ENCODE measurements around the gene HRNR.

Gene HRNR

DNA sequence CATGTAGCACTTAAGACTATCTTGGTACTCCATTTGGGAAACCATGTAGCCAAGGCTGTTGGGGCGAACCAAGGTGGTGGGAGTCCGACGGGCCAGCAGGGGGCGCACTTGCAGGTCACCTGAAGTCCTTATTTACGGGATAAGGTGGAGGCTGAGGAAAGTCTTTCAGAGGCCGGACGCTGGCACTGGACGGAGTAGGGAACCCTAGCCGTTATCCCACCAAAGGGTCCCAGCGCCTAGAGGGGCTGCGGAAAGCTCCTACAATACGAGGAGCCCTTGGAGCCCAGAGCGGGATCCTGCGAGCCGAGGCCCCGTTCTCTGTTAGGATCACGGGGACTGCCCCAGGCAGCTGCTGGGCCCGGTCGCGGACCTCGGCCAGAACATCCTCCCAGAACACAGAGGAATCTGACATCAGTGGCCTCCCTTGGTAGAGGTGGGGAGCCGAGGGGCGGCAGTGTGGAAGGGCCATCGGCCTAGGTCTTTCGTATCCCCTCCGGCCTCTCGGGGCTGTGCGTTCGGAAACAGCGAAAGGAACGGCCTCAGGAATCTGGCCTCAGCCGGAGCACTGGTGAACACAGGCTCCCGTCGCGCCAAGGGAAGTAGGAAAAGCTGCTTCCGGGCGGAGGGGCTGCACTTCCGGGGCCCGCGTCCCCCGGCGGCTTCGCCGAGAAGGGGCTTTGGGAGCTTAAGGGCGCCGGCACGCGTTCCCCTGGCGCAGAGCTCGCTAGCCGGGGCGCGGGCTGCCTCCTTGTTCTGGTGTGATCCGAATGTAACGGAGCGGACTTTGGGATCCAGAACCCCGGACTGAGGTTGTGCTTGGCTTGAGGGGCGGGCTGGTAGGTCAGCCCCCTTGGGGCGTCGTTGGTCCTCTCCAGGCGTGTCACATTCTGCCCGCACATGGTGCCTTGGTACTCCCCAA, 35.1 kb downstream of the HRNR start:
- peak; percentile 16 for DNase-seq (ENCODE audit: low spot score)

- no peak for DNase-seq (ENCODE audit: low spot score)
Measured at GRCh38 chr1:152186556-152187285, 37.3 kb downstream of the HRNR start.

DNA sequence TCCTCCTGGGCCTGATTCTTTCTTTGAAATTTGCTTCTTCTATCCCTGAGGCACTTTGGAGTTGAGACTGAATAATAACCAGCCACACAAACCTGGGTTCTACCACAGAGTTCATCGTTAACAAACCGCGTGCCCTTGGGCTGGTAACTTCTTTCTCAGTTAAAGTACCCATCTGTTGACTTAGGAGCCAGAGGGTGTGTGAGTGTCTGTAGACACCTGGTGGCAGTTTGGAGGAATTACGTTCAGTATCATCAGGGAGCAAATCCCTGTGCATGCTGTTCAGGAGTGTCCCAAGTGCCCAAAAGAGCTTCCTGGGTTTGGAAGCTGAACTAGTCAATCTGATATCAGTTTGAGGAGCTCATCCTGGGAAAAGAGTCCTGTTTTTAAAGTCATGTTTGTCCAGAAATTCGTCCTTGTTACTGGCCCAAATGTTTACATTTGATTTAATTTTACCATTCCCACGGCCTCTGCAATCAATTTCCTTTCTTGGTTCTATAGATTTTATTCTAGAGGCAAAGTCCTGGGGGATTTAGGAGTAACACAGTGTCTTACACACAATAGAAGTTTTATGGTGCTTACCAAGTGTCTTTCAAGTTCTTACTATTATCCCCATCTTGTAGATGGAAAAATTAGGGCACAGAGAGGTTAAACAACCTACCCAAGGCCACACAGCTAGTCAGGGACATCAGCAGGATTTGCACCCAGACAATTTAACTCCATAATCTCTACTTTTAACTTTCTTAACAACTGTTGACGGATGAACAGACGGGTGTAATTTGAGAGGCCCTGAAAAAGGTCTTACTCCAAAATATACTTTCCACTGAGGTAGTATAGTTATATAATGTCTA, 38.2 kb downstream of the HRNR start:
- DNase-seq (ENCODE audit: low spot score): peak; percentile 30

DNA sequence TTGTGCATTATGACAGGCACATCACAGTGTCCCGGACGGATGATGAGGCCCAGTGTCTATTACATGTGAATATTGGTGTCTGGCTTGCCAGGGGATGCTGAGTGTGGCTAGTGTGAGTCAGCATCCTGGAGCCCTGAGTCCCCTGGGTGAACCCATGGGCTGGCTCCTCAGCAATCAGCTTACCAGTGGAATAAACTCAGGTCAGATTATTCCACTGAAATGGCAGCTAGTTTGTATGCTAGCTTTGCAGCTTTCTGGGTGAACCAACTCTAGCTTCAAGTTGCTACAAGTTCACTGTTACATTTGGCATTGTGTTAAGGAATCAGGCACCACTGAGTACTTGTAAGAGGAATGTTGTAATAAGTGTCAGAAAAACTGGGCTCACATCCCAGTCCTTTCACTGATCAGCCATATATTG, 41.0 kb downstream of the HRNR start:
- DNase-seq (ENCODE audit: low spot score): no peak

- DNase-seq (ENCODE audit: low spot score): no peak
Measured at GRCh38 chr1:152182431-152182830, 41.6 kb downstream of the HRNR start.

DNA sequence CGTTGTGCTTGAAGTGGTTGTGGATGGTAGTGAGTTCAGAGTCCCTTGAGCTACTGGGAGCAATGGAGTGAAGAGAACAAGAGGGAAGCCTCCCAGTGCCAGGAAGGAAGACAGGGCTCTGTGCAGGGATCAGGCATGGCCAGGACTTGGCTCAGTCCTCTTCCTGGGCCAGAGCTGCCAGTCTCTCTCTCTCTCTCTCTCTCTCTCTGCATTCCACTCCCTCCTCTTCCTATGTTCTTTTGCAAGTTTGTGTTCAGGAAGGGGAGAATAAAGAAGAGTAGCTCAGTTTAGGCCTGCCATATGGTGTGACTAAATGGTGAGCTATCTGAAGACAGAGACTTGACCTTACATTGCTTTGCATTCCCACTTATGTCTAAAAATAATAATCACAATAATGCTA, 44.4 kb downstream of the HRNR start:
- DNase-seq (ENCODE audit: low spot score): no peak

GRCh38 chr1:152170287-152170905, 53.6 kb downstream of the HRNR start:
- DNase-seq (ENCODE audit: low spot score): no peak

- DNase-seq (ENCODE audit: low spot score): no peak
Measured at GRCh38 chr1:152169366-152170025, 54.5 kb downstream of the HRNR start.

DNA sequence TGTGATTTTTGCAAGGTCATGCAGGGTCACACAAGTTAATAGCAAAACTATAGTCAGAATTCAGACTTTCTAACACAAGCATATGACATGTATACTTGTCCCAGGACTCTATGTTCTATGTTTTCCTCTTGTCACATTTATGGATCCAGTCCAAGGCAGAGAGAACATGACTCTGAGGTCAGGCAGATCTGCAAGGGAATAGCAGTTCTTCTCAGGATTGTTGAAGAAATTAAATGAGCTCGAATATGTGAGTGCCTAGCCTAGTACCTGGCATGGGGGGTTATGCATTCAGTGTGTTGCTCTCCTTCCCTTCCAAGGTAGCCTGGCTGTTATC, 55.5 kb downstream of the HRNR start:
- no peak for DNase-seq (ENCODE audit: low spot score)

DNA sequence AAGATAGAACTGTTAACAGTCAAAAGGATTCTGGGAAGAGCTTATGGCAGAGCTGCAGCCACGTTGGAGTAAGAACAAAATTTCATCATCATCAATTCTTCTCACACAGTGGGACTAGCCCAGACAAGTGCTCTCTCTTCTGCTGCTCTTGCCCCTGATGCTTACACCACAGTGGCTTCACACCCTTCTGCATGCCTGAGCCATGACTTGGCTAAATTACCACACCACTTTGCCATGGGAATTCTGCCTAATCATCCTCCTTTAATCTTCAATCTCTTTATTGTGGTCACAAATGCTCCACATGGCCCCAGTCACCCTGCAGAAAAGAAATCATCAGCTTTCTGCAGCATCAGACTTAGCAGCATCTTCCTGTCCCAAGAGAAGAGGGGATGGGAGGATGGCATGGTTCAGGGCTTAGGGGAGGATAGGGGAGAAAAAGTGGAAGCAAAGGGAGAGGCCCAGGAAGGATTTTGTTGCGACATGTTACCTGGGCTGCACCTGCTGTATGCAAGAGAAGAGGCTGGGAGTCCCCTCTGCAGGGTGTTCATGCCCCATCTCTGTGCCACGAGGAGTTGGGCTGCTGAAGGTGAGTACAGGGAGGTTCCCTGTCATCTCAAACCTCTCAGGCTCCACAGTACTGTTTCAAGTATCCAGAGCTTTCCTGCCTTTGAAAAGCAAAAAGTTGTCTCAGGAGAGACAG, 56.0 kb downstream of the HRNR start:
- no peak for DNase-seq (ENCODE audit: low spot score)

GRCh38 chr1:152166966-152167365, 57.0 kb downstream of the HRNR start:
- no peak for DNase-seq (ENCODE audit: low spot score)

DNA sequence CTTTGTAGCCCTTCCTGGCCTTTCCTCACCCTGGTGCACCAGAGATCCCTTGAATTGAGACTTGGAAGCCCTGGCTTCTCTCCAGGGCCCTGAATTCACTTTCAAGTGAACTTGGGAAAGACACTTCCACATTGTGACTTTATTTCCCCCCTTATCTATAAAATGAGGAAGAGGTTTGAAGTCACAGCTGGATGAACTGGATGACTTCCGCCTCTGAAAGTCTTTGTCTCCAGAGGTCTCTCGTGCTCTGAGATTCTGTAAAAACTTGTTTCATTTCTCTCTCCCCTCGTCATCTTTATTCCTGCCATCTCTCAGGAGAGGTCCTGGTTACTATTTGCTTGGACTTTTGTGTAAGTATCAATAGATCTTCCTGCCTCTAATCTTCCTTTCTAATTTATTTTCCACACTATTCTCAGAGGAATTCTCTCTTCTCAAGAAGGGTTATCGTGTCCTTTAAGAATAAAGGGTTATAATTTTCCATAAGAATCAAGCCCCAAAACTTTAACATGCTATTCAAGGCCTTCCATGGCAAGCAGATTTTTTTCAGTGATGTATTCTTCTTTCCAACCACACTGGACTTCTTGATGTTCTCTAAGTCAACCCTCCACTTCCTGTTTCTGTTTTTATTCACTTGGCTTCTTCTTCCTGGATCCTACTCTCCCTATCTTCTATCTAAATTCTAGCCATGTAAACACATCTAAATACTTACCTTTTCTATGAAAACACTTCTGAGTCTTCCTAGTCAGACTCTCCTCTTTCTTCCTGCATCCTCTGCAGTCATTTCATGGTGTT, 58.5 kb downstream of the HRNR start:
- no peak for DNase-seq (ENCODE audit: low spot score)

- no peak for DNase-seq (ENCODE audit: low spot score)
Measured at GRCh38 chr1:152164517-152165136, 59.4 kb downstream of the HRNR start.

GRCh38 chr1:152162792-152163463, 61.1 kb downstream of the HRNR start:
- no peak for DNase-seq (ENCODE audit: low spot score)
